Upper lobe of left lung (tissue), 4 donors: Measurements from ENCODE around the gene ARID5B.

Experiments used
- CTCF ChIP-seq, 6 experiments: fragments of 450-650 bp in 4 of 6; fragments of 200-600 bp in 2 of 6; sonication (generic) in 2 of 6; IDR thresholded peaks; one replicate each; pipeline ENCODE4 v1.5.1; 2016 to 2019; ENCODE audit warnings: antibody characterized with exemption in 6 of 6
- EP300 ChIP-seq, 4 donors: sonication (generic); formaldehyde crosslinking; IDR thresholded peaks; one replicate each; pipeline ENCODE4 v1.5.1; 2017; ENCODE audit warnings: antibody characterized with exemption in 4 of 4, control low read depth in 2 of 4
- POLR2A ChIP-seq, 4 donors: fragments of 450-650 bp; IDR thresholded peaks; one replicate each; pipeline ENCODE4 v1.5.1; 2016 to 2017; ENCODE audit warnings: antibody characterized with exemption in 4 of 4, mild to moderate bottlenecking in 2 of 4
- POLR2AphosphoS5 ChIP-seq, 2 donors: sonication (generic); formaldehyde crosslinking; IDR thresholded peaks; one replicate each; pipeline ENCODE4 v1.5.1; 2017; ENCODE audit warnings: antibody characterized with exemption in 2 of 2

- TF ChIP-seq CTCF (IDR thresholded peaks at IDR 0.05) (no peak), POLR2A (IDR thresholded peaks at IDR 0.05) (no peak), EP300 (IDR thresholded peaks at IDR 0.05) (no peak), POLR2AphosphoS5 (IDR thresholded peaks at IDR 0.05) (no peak)
These were observed 3.1 kb upstream of the ARID5B start for GRCh38 chr10:61898435-61898778.
